Stimulated activated CD8-positive, alpha-beta memory T cell treated with anti-CD3 and anti-CD28 coated beads, Interleukin-12 subunit alpha, Interleukin-12 subunit beta, amount 100 ng/mL, for 1 hour (primary cell): ENCODE data around the gene MICAL3.
A peak's percentile ranks its signal among the peaks of the same experiment; 100 is the strongest.
"Not testable (repeated sequence)": the region's sequence is repeated elsewhere in the genome, so short reads cannot be mapped to it uniquely, and the experiment has no call there.

Experiments
- DNase-seq: peaks from one replicate; pipeline ENCODE4 v3.0.0-alpha.2; 2020; ENCODE audit warnings: low read depth

The MICAL3 gene

DNA sequence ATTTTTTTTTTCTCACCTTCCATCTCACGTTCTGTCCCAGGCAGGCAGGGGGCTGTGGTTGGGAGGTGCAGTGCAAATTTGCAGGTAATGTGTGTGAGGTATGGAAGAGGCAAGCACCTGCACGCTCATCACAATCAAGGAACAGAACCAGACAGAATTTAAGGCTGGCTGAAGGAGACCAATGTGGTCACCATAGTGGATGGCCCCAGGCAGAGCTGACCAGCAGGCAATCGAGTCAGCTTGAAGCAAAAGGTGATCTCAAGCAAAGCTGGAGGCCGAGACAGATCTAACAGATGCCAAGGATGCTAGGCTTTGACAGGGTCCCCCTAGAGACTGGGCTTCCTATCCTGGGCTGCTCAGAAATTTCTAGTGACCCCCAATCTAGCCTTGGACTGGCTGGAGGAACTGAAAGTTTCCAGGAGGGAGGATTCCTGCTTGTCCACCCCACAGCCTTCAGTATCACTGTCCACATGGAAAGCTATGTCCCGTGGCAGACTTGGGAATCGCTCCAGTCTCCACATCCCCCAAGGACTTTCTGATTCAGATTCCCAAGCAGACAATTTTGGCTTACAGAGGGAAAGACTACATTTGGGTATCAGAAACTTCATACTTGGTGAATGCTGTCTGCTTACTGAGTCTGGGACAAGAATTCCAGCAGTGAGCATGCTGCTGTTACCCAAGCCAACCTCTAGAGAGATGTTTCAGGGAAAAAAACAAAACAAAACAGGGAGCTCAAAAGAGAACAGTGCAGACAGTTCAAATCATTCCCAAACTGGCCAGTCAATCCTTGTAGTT, 9.0 kb upstream of the MICAL3 start:
- DNase-seq = no peak

DNA sequence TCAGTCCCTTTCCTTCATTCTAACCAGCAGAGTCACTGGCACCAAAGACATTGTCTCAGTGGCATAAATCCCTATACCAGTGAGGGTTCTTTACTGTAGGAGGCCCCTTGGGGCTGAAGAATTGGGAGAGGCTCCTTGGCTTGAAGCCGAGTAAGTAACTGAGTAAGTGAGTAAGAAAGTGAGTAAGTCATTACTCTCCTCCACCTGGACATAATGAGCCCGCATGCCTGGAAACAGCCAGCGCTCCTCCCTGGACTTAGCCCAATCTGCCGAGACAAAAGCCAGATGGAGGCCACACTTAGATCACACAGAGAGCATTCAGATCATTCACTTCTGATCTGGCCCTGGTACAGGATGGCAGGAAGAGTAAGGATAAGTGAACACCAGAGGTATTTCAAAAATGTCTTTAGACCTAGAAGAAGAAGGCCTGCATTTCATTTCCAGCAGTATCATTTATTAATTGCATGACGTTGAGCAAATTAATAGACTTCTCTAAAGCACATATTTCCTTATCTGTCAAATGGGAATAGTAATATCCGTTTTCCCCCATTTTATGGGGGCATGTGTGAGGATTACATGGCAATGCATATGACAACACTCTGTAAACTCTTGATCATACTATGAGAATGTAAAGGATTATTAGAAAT, 8.2 kb upstream of the MICAL3 start:
- DNase-seq = no peak

DNA sequence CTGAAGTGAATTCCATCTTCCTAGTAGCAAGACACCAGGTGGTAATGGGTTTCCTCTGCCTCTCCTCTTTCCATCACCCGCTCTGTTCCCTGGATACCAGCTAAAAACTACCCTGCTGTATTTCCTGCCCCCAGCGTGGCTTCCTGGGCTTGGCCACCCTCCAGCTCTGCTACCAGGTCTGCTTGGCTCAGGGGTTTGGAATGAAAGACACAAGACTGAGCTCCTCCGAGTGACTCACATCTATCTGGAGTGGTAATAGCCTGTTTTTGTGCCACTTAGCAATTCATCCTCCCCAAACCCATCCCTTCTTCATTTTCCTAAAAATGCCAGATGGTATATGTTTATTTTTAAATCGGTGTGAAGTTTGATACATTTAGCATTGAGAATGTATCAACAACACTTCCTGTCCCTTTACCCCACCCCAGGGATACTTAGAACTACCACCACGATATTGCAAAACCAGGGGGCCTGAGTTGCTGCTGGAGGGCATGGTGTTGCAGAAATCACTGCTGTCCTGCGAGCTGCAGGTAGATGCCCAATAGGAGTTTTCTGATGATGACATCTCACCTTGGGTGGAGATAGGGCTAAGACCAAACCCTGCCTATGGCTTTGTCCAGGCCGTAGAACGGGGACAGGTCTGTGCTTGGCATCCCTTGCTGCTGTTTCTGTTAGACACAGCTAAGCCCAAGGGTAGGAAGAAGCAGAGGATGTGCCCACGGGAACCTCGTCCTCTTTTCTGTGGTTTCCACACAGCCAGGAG, 7.5 kb upstream of the MICAL3 start:
- no peak for DNase-seq

DNA sequence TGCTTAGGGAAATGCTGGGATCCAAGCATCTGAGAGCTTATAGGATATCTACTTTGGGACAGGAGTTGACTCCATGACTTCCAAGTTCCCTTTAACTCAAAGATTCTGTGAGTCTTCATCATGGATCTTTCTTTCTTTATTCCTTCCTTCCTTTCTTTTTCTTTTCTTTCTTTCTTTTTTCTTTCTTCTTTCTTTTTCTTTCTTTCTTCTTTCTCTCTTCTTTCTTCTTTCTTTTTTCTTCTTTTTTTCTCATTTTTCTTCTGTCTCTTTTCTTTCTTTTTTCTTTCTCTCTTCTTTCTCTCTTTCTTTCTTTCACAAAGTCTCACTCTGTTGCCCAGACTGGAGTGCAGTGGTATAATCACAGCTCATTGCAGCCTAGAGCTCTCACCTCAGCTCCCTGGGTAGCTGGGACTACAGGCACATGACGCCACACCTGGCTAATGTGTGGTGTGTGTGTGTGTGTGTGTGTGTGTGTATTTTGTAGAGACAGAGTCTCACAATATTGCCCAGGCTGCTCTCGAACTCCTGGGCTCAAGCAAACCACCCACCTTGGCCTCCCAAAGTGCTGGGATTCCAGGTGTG, 5.4 kb upstream of the MICAL3 start:
- no peak for DNase-seq

DNA sequence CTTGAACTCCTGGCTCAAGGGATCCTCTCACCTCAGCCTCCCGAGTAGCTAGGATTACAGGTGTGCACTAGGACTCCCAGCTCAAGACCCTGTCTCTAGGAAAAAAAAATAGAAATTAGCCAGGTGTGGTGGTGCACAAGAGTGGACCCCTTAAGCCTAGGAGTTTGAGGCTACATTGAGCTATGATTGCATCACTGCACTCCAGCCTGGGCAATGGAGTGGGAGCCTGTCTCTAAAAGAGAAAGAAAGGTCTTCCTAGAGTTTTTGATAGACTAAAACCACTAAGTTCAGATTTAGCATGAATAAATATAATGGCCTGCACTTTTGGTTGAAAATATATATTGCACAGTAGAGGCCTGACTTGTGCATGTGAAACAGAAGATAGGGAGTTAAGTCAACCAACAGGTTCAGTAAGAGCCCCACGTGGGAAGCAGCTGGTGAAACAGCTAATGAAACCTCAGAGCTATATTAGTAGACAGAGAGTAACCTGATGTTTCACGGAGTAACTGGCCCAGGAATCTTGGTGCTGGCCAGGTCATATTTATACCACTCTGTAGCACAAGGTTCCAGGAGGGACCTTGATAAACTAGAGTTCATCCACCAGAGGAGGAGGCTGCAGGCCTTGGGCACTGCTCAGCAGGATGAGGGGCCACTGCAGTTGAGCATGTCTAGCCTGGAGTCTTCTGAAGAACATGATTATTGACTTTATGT, 4.6 kb upstream of the MICAL3 start:
- no peak for DNase-seq

DNA sequence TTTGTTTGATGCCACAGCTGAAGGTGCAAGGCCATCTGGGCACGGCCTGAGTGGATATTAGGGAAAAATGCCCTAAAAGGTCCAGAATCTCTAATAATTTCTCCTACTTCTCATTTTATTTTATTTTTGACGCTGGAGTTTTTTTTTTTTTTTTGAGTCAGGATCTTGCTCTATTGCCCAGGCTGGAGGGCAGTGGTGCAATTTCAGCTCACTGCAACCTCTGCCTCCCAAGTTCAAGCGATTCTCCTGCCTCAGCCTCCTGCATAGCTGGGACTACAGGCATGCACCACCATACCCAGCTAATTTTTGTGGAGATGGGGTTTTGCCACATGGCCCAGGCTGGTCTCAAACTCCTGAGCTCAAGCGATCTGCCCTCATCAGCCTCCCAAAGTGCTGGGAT, 1.5 kb upstream of the MICAL3 start:
- DNase-seq = not testable (repeated sequence)

DNA sequence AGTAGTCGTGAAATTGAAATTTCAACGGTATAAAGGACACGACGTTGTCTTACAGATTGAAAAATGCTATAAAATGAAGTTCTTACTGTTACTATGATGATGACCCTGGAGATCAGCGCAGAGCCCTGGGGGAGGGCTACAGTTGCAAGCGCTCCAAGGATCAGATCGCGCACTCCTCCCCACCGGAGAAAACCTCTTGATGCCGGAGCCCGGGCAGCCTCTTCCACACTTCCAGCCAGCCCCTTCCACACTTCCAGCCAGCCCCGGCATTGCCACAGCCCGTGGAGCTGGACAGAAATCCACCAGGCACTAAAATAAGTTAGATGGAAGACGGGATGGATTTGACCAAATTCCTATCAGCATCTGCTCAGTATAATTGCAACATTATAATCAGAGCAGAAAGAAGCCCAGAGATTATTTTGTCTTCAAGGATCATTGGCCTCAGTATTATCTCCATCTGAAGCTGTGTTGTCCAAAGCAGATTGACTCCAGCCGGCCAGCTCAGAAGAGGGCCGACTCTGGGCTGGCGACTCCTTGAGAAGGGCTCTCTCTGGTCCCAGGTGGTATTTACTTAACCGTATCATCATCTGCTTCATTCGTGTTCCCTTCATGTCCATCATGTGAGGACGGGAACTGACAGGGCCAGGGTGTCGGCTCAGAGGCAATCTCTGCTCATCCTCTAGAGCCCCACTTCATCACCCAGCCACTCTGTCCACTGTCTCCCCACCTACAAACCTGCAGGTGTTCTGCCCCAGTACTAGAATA, 777 bp upstream of the MICAL3 start:
- no peak for DNase-seq

DNA sequence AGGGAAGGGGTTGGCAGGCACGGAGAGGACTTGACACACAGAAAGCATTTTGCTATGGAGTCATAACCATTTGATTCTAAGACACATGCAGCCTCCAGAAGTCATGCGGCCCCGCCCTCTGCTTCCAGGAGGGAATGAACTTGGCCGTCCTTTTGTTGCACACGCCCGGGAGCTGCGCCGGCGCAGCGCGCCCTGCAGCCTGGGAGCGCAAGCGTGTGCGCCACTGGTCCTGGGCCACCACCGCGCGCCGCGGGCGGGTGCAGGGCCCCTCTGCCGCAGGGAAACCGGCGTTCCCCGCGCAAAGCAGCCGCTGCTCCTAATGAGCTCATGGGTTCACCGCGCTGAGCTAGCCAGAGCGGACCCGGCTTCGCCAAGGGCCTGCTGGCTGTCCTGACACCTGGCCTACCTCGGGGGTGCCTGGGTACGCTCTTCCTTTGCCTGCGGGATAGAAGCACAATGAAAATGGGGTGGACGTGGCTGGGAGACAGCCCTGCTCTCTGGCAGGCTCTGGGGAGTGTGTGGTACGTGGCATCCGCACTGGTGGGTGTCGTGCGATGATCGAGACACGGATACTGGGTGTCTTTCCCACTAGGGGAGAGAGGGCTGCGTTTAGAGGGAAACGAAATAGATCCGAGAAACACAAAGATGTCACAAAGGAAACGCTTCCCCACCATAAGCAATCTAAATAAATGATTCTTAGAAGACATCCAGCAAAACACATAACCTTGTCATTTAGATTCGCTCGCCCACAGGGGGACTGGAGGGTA, 669 bp downstream of the MICAL3 start:
- no peak for DNase-seq

DNA sequence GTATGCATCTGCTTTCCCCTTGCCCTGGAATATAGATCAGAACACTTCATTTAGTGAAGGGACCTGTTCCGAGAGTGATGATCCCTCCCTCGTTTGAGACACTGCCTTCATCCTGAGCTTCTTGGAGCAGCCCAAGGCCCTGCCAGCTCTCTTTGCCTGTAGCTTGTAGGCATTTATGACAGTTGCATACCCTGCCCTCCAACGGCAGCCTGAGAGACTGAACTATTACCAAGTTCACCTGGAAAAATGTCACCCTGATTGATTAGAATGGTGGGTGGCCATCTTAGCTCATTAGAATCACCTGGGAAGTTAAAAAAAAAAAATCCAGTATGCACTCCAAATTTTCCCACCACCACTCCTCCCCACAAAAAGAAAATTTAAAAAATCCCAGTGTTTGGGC, 1.5 kb downstream of the MICAL3 start:
- DNase-seq = no peak

DNA sequence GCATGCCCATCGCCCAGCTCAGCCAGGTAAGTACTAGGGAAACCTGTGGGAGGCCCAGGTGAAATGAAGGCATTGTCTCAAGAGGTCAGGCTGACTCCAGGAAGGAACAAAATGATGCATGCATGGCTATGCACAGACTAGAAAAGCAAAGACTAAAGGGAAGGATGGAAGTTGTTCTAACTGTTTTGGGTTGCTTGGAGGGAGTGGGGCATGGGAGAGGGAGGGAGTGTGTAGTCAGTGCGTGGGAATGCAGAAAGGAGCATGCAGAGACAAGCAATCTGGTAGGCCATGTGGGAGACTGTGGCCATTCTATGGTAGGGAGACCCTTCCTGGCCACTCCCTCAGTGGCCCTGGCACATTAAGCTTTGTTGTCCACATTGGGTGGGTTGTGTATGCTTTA, 2.9 kb downstream of the MICAL3 start:
- DNase-seq = no peak

DNA sequence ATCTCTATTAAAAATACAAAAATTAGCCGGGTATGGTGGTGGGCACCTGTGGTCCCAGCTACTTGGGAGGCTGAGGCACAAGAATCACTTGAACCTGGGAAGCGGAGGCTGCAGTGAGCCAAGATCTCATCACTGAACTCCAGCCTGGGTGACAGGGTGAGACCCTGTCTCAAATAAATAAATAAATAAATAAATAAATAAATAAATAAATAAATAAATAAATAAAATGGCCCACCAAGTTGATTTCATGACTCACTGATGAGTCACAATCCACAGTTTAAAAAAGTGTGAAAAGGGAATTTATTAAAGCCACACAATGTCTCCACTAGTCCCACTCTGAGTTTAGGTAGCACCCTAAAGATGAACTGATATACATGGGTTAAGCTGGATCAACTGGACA, 3.6 kb downstream of the MICAL3 start:
- not testable (repeated sequence) for DNase-seq

DNA sequence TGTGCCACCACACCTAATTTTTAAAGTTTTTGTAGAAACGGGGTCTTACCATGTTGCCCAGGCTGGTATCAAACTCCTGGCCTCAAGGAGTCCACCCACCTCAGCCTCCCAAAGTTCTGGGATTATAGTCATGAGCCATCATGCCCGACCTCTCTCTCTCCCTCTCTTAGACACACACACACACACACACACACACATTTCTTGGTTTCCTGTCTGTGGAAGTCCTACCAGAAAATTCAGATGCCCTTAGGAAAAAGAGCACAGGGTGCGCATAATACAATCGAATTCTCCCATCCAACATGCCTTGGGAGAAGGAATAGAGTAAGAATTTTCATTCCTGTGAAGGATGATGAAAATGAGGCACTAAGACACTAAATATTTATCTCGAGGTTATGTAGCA, 10.4 kb downstream of the MICAL3 start:
- DNase-seq = no peak

DNA sequence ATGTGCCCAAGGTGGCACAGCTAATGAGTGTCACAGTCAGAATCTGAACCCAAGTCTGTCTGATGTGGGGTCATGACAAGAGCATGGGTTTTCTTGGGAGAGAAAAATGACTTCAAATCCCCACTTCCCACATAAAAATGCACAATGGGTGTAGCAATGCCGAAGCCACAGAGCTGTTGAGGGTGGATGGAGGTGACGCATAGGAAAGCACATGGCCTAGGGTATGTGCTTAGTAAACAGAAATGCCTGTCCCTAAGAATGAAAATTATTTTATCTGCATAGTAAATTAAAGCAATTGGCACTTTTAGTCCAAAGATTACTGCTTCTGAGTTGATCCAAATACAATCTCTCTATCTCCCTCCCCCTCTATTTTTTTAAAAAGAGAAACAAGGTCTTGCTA, 10.9 kb downstream of the MICAL3 start:
- no peak for DNase-seq

DNA sequence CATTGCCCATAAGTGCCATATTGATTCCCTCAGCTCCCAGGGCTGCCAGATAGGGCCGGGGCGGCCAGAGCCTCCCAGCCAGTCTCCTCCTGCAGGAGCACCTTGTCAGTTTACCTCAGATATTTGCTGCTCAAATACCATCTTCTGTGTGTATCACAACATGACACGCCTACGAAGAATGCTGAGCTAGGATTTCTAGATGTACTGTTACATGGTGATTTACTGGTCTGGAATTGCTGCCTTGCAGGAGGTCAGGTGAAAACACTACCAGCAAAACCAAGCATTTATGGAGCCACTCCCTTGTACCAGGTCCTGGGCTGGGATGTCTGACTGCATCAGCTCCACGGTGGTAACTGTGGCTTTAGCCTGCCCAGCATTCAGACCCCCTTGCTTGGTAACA, 11.8 kb downstream of the MICAL3 start:
- no peak for DNase-seq

DNA sequence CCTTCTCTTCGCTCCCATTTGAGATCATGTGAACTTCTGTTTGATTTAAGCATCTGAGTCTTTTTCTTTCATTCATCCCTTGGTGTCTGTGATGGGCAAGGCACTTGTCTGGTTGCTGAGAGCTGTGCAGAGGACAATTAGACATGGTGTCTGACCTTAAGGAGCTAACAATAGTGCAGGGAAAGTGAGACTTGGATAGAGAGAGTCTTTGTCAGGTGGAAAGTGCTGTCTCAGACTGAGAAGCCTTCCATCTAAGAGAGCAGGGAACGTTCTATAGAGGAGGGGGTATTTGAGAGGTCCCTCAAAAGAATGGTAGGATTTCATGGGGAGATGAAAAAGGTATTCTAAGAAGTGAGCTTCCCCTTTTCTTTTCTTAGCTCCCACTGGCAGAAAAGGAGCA, 14.1 kb downstream of the MICAL3 start:
- no peak for DNase-seq

DNA sequence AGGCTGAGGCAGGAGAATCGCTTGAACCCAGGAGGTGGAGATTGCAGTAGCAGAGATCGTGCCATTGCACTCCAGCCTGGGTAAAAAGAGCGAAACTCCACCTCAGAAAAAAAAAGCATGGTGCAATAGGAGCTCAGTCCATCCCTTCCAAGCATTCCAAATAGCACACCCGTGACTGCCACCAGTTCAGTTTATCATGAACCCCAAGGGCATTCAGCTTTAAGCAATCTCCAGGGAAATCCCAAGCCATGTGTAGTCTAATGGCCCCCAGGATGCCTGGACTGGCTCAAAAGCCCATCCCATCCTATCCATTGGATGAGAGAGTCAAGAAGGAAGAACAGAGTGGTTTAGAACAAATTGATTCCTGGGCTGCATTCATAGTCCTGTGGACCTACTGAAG, 16.2 kb downstream of the MICAL3 start:
- DNase-seq = no peak

DNA sequence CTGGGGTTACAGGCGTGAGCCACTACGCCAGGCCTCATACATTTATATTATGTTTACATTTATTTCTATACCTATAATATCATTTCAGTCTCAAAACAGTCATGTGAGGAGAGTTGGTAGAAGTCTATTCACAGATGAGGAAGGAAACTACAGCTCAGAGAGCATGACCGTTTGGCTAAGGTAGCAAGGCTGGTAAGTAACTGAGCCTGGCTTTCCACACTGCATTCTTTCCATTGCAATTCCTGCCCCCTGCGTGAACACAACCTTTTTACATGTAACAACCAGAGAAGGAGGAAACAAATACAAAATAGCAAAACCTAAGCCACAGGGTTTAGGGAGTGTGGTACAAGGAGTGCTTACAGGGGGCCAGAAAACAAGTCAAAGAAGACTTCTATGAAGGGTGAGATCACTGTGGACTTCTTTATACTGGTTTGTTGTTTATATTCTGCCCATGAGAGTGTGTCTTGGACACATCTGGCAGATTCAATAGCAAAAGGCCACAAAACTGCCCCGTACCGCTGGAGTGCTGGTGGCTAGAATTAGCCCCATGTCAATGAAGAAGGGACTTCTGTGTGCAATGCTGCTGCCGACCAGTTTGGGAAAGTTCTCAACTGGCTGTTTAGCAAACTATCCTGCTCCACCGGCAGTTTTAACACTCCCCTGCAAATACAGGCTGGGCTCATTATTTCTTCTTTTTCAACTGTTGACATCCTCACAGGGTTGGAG, 19.0 kb downstream of the MICAL3 start:
- DNase-seq = no peak

DNA sequence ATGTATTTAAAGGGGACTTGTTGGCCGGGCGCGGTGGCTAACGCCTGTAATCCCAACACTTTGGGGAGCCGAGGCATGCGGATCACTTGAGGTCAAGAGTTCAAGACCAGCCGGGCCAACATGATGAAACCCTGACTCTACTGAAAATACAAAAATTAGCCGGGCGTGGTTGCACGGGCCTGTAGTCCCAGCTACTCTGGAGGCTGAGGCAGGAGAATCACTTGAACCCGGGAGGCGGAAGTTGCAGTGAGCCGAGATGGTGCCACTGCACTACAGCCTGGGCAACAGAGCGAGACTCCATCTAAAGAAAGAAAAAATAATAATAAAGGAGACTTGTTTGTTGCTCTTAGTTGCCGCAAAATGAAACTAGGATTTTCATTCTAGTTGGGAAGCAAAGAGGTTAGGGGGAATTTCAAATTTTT, 22.5 kb downstream of the MICAL3 start:
- DNase-seq = not testable (repeated sequence)

DNA sequence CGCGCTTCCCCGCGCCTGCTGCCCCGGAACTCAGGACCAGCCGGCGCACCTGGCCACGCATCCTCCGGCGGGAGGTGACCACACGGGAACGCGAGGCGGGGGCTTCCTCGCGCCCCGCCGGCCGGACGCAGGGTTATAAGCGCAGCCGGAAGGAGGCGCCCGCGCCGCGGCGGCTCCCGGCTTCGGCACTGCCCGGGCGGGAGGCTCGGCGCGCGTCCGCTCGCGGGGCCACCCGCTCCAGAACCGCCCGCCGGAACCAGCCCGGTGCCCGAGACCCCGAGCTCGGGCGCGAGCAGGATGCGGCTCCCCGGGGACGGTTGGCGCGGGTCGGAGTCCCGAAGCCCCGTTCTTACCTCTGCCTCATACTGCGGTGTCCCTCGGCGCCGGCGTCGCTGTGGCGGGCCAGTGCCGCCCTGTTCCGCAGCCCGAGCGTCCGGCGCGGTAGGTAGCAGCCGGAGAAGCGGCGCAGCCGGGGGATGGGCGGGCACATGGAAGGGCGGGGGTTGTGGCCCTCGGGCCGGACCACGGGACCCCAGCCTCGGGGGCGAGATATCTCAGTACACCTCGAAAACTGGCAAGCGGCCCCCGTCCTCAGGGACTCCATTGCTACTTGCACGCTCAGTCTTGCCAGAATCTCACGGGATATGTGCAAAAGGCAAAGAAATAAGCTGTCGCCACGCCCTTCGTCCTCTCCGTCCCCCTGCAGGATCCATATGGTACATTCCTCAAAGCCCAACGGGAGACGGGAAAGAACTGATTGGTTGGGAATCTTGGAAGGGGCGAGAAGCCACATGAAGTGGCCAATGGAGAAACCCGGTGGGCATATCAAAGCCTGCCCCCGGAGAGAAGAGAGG, 23.1 kb downstream of the MICAL3 start:
- peak; percentile 33 for DNase-seq
